IMR-90 (cell line): ENCODE measurements around the gene GDNF. TPM values are rescaled to one million over a fixed set of nuclear protein-coding genes. Genes with fewer than 3 reads are reported as not detected.

Experiments used
- ATAC-seq: fragments of 200-7000 bp; cut with Tn5 transposase; 2 replicates; pipeline ENCODE4 v1.9.1; 2020; ENCODE audit warnings: low read depth, mild to moderate bottlenecking, moderate library complexity
- BruUV-seq: library from RNA; stranded (reverse); fragments of 400-500 nt; replicated peaks from 2 replicates; lab custom pipeline; 2021; lab: Mats Ljungman, UMichigan
- CTCF ChIA-PET: fragments of 300-600 bp; formaldehyde crosslinking; extraction: SDS; loops from one replicate; lab custom pipeline; 2021; ENCODE audit warnings: antibody characterized with exemption; lab: Yijun Ruan, JAX
- POLR2A ChIA-PET: fragments of 300-600 bp; sonication (Branson Sonifier 250); formaldehyde crosslinking; loops from one replicate; lab custom pipeline; 2022; ENCODE audit warnings: antibody characterized with exemption; ENCODE audit not compliant: unreplicated experiment; lab: Charles Lee
- DNase-seq: peaks from one replicate; pipeline ENCODE4 v3.0.0; 2013
- H2AFZ ChIP-seq: replicated peaks from 2 replicates; pipeline ENCODE3; 2013; ENCODE audit warnings: low read length, mild to moderate bottlenecking; ENCODE audit not compliant: poor library complexity
- H2AK5ac ChIP-seq: 2 replicates; pipeline ENCODE4 v1.6.1; 2013; ENCODE audit warnings: low read depth, low read length, inconsistent platforms
- H2AK9ac ChIP-seq: replicated peaks from 2 replicates; pipeline ENCODE3; 2013; ENCODE audit warnings: mild to moderate bottlenecking, low read depth, low read length, moderate library complexity; ENCODE audit not compliant: poor library complexity
- H2BK120ac ChIP-seq: 2 replicates; pipeline ENCODE4 v1.6.1; 2013; ENCODE audit warnings: low read depth, low read length, inconsistent platforms
- H2BK15ac ChIP-seq: 3 replicates; pipeline ENCODE4 v1.6.1; 2013; ENCODE audit warnings: low read depth, low read length, inconsistent platforms
- H2BK20ac ChIP-seq: 2 replicates; pipeline ENCODE4 v1.6.1; 2013; ENCODE audit warnings: low read depth, mild to moderate bottlenecking, inconsistent platforms, low read length, moderate library complexity
- H2BK5ac ChIP-seq: 2 replicates; pipeline ENCODE4 v1.6.1; 2013; ENCODE audit warnings: mild to moderate bottlenecking, low read depth, low read length, inconsistent platforms; ENCODE audit not compliant: poor library complexity, severe bottlenecking
- H3K14ac ChIP-seq: replicated peaks from 2 replicates; pipeline ENCODE4 v1.6.1; 2013; ENCODE audit warnings: low read depth, low read length, inconsistent platforms
- H3K18ac ChIP-seq: 2 replicates; pipeline ENCODE4 v1.6.1; 2013; ENCODE audit warnings: low read depth, low read length, control low read depth
- H3K23ac ChIP-seq: 2 replicates; pipeline ENCODE4 v1.6.1; 2013; ENCODE audit warnings: low read depth, low read length, inconsistent platforms
- H3K27ac ChIP-seq: 2 replicates; pipeline ENCODE4 v1.5.1; 2013; ENCODE audit warnings: mild to moderate bottlenecking, control low read depth, low read length; ENCODE audit not compliant: insufficient read depth
- H3K27me3 ChIP-seq: 2 replicates; pipeline ENCODE4 v1.6.1; 2013; ENCODE audit warnings: low read length; ENCODE audit not compliant: control insufficient read depth, insufficient read depth
- H3K36me3 ChIP-seq: 2 replicates; pipeline ENCODE4 v1.6.1; 2013; ENCODE audit warnings: low read length, mixed read lengths; ENCODE audit not compliant: control insufficient read depth, insufficient read depth
- H3K4ac ChIP-seq: 2 replicates; pipeline ENCODE4 v1.6.1; 2013; ENCODE audit warnings: low read depth, low read length, inconsistent platforms
- H3K4me1 ChIP-seq: 2 replicates; pipeline ENCODE4 v1.6.1; 2013; ENCODE audit warnings: low read length, mixed read lengths; ENCODE audit not compliant: control insufficient read depth, insufficient read depth
- H3K4me2 ChIP-seq: 2 replicates; pipeline ENCODE4 v1.6.1; 2013; ENCODE audit warnings: low read depth, mild to moderate bottlenecking, control low read depth, low read length, moderate library complexity
- H3K4me3 ChIP-seq: 2 replicates; pipeline ENCODE4 v1.5.1; 2013; ENCODE audit warnings: low read depth, mild to moderate bottlenecking, control low read depth, low read length, moderate library complexity; ENCODE audit not compliant: insufficient read depth
- H3K56ac ChIP-seq: 2 replicates; pipeline ENCODE4 v1.6.1; 2013; ENCODE audit warnings: low read length, inconsistent platforms; ENCODE audit not compliant: insufficient read depth; ENCODE audit errors: extremely low read depth
- H3K79me1 ChIP-seq, 2 experiments: 2 replicates each; pipeline ENCODE4 v1.6.1; 2013; ENCODE audit warnings: low read length in 2 of 2, inconsistent platforms in 1 of 2, low read depth in 1 of 2
- H3K9ac ChIP-seq: 2 replicates; pipeline ENCODE4 v1.6.1; 2013; ENCODE audit warnings: low read depth, low read length, control low read depth
- H3K9me1 ChIP-seq: 2 replicates; pipeline ENCODE4 v1.6.1; 2013; ENCODE audit warnings: low read length, inconsistent platforms; ENCODE audit not compliant: insufficient read depth
- H3K9me3 ChIP-seq: 2 replicates; pipeline ENCODE4 v1.6.1; 2013; ENCODE audit warnings: low read length; ENCODE audit not compliant: control insufficient read depth, insufficient read depth
- H4K20me1 ChIP-seq: 2 replicates; pipeline ENCODE4 v1.6.1; 2013; ENCODE audit warnings: low read length, inconsistent platforms; ENCODE audit not compliant: insufficient read depth
- H4K5ac ChIP-seq: 2 replicates; pipeline ENCODE4 v1.6.1; 2013; ENCODE audit warnings: mild to moderate bottlenecking, low read depth, low read length, control low read depth
- H4K8ac ChIP-seq, 2 experiments: 2 replicates each; pipeline ENCODE4 v1.6.1; 2013; ENCODE audit warnings: low read depth in 2 of 2, low read length in 2 of 2, control low read depth in 1 of 2, inconsistent platforms in 1 of 2
- H4K91ac ChIP-seq: 2 replicates; pipeline ENCODE4 v1.6.1; 2013; ENCODE audit warnings: low read depth, low read length, inconsistent platforms; ENCODE audit not compliant: insufficient read depth
- CEBPB ChIP-seq: IDR thresholded peaks from 2 replicates; pipeline ENCODE4 v1.6.1; 2012; ENCODE audit warnings: low read depth, low read length, improper control_type of control experiment
- CHD1 ChIP-seq: IDR thresholded peaks from 2 replicates; pipeline ENCODE4 v1.6.1; 2012; ENCODE audit warnings: low read depth, low read length, improper control_type of control experiment
- FOS ChIP-seq: fragments of 150-350 bp; IDR thresholded peaks from 2 replicates; pipeline ENCODE4 v1.6.1; 2016; ENCODE audit warnings: low read depth, low read length
- MAFK ChIP-seq: IDR thresholded peaks from 2 replicates; pipeline ENCODE4 v1.6.1; 2012; ENCODE audit warnings: low read depth, low read length, improper control_type of control experiment
- NFE2L2 ChIP-seq: fragments of 150-350 bp; IDR thresholded peaks from 2 replicates; pipeline ENCODE4 v1.6.1; 2016; ENCODE audit warnings: low read depth, mild to moderate bottlenecking, low read length
- RCOR1 ChIP-seq: IDR thresholded peaks from 2 replicates; pipeline ENCODE4 v1.6.1; 2012; ENCODE audit warnings: mild to moderate bottlenecking, low read length, improper control_type of control experiment; ENCODE audit not compliant: insufficient replicate concordance
- WGBS, 2 experiments: methylation state at CpG; one replicate each; pipeline versions ENCODE4 v1.1.5 to v1.1.7; 2013; ENCODE audit warnings: missing lambda C conversion rate in 2 of 2; ENCODE audit not compliant: insufficient read length in 1 of 2; ENCODE audit errors: extremely low coverage in 2 of 2; 5-methylcytosine and 5-hydroxymethylcytosine counted together
- dilution Hi-C: fragments of 300-500 bp; cut with HindIII; formaldehyde crosslinking; loops from one replicate; pipeline ENCODE4 v1.14.3; 2018; ENCODE audit warnings: low sequenced_read_pairs; ENCODE audit not compliant: unreplicated experiment
- in situ Hi-C: fragments of 300-500 bp; cut with MboI; formaldehyde crosslinking; loops from 3 replicates; pipeline ENCODE4 v1.14.3; 2019; ENCODE audit warnings: low sequenced_read_pairs, inconsistent platforms, mixed read lengths
- intact Hi-C: fragments of 100-400 bp; cut with micrococcal nuclease; formaldehyde crosslinking; loops from 2 replicates; pipeline ENCODE4 v1.10.0; 2022
- polyA plus RNA-seq, 3 experiments: library from polyadenylated mRNA; depleted of rRNA; stranded (reverse); fragments of >200 nt; gene quantifications; 2 replicates each; pipeline ENCODE4 v1.2.3, GENCODE V29; 2012; ENCODE audit warnings: low replicate concordance in 1 of 3
- total RNA-seq: library from RNA; depleted of rRNA; stranded (reverse); fragments of >200 nt; gene quantifications from 2 replicates; pipeline ENCODE4 v1.2.3, GENCODE V29; 2012

Gene GDNF
- total and polyA plus RNA-seq, 2 of the 4 experiments (the other 2 are of a cell fraction), result 0.18 to 0.82 TPM

GRCh38 chr5:37875051-37875787, 35.4 kb upstream of the GDNF start:
- CTCF ChIA-PET, result interaction anchor here (1.1 kb wide), 1 partner anchor 15 kb away, joined by 3 read pairs; no protein-coding TSS in a partner anchor
- DNase-seq, result peak; percentile 92

More at GRCh38 chr5:37875051-37875787, 35.4 kb upstream of the GDNF start:
- no peaks in the 10 kb centered on the region for H3K79me1 ChIP-seq
- H3K4me2 ChIP-seq, result peak overlapping the region; percentile 68
- BruUV-seq, result no TSS peak
- peak overlapping the region; percentile 73; the same call in 1 of the 2 replicates for H2BK120ac ChIP-seq
- peak overlapping the region; percentile 58; the same call in 1 of the 2 replicates for H3K27ac ChIP-seq
- intact Hi-C loops, result no loop called here
- peak overlapping the region; percentile 92 for H2BK5ac ChIP-seq
- no peak overlapping the region for H3K9ac ChIP-seq
- H3K9me1 ChIP-seq, result peaks cover 6% of the 10 kb centered on the region
- no peak overlapping the region for H2AFZ ChIP-seq
- H4K91ac ChIP-seq, result no peak overlapping the region
- H3K4me3 ChIP-seq, result no peak overlapping the region
- peaks cover 11% of the 10 kb centered on the region for H3K4me1 ChIP-seq
- no peaks in the 10 kb centered on the region for H3K36me3 ChIP-seq
- no peaks in the 10 kb centered on the region for H4K20me1 ChIP-seq
- H3K9me3 ChIP-seq, result no peaks in the 10 kb centered on the region; the same call in 1 of the 2 replicates
- WGBS, 2 experiments, result no CpG with 5 or more reads among the region's 6 CpGs
- H3K56ac ChIP-seq, result no peak overlapping the region
- peak overlapping the region in 1 of 2 experiments; percentile 41; a peak in 2 of 4 replicates for H4K8ac ChIP-seq
- 0 out of 2 replicates have a peak overlapping the region, but pooled peaks have one; percentile 18 for H3K23ac ChIP-seq
- peak; percentile 84 for ATAC-seq
- peak overlapping the region; percentile 57 for H3K14ac ChIP-seq
- dilution Hi-C loops, result no loop called here
- H2BK15ac ChIP-seq, result 0 out of 3 replicates have a peak overlapping the region, but pooled peaks have one; percentile 6
- H3K27me3 ChIP-seq, result no peaks in the 10 kb centered on the region
- in situ Hi-C loops, result no loop called here
- H2AK9ac ChIP-seq, result no peak overlapping the region
- peak overlapping the region; percentile 67; the same call in 1 of the 2 replicates for H4K5ac ChIP-seq
- TF ChIP-seq RCOR1, result no peak
- peak; percentile 90 for TF ChIP-seq FOS
- peak; percentile 41; the same call in 1 of the 2 replicates for TF ChIP-seq MAFK
- TF ChIP-seq NFE2L2, result peak; percentile 63; the same call in 1 of the 2 replicates
- TF ChIP-seq CEBPB, result peak; percentile 69
- TF ChIP-seq CHD1, result no peak
- H3K4ac ChIP-seq, result peak overlapping the region; percentile 62
- H3K18ac ChIP-seq, result peak overlapping the region; percentile 86
- peak overlapping the region; percentile 52; the same call in 1 of the 2 replicates for H2AK5ac ChIP-seq
- POLR2A ChIA-PET, result no interaction called here
- 0 out of 2 replicates have a peak overlapping the region, but pooled peaks have one; percentile 38 for H2BK20ac ChIP-seq
